HG03565 (cell line): ENCODE measurements around the gene SPDYE16.
"Not testable (repeated sequence)": the region's sequence is repeated elsewhere in the genome, so short reads cannot be mapped to it uniquely, and the experiment has no call there.

Experiments
- ATAC-seq: cut with Tn5 transposase; IDR thresholded peaks from one replicate; pipeline ENCODE4 v1.9.1; 2021; ENCODE audit warnings: mild to moderate bottlenecking, moderate library complexity; ENCODE audit not compliant: unreplicated experiment

Gene SPDYE16, protein sequence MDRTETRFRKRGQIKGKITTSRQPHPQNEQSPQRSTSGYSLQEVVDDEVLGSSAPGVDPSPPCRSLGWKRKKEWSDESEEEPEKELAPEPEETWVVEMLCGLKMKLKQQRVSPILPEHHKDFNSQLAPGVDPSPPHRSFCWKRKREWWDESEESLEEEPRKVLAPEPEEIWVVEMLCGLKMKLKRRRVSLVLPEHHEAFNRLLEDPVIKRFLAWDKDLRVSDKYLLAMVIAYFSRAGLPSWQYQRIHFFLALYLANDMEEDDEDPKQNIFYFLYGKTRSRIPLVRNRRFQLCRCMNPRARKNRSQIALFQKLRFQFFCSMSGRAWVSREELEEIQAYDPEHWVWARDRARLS

DNA sequence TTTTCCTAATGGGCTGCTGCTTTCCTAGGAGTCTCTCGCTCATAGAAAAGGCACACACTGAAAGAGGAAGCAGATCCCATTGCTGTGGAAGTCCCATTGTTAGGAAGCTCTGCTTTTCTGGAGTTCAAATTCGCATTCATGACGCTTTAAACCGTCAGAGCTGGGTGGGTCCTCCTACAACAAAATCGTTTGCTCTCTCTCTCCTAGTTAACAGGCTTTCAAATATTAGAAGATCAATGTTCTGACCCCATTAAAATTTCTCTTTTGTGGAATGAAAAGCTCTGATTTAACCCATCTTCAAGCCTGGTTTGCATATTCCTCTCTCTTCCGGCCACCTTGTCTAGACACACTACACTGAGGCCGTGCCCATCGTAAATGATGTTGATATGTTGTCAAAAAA is at the start of gene SPDYE16:
Gene SPDYE16 (minus strand): TSS at position 101 of the 400 bp plus-strand sequence. CDS start 1,838 bp downstream, outside the sequence.
- ATAC-seq = not testable (repeated sequence)

DNA sequence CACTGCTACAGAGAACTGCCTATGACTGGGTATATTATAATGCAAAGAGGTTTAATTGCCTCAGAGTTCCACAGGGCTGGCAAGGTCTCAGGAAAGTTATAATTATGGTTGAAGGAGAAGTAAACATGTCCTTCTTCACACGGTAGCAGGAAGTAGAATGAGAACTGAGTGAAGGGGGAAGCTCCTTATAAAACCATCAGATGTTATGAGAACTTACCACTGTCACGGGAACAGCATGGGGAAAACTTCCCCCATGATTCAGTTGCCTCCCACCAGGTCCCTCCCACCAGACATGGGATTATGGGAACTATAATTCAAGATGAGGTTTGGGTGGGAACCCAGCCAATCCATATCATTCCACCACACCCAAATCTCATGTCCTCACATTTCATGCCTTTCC is 49.6 kb upstream of the SPDYE16 start:
- not testable (repeated sequence) for ATAC-seq

DNA sequence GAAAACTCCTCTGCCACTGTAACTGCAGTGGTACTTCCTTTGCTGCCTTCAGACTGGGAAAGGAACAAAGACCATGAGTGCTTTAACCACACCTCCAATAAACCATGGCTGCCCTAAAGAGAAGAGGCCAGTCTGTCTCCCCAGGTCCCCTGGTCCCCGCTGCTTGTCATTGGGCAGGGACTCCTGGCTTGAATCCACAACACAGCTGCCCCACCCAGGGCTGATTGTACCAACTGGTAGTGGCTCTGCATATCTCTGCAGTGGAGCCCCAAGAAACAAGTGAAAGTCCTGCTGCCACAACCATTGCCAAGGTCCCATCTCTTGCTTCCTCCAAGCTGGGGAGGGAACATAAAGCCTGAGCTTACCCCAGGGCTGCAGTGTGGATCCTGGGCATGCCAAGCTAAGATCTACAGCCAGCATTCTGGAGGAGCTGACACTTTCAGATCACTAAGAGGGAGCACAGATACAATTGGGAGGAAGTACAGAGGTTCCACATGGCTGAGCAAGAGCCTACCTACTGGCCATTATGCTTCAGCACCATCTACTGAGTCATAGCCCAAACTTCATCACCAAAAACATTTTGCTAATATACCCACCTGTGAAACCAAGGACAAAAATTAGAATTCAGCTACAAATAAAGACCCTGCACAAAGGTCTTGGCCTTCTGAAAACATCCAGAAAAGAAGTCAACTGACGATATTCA is 48.7 kb upstream of the SPDYE16 start:
- peak; percentile 62 for ATAC-seq

DNA sequence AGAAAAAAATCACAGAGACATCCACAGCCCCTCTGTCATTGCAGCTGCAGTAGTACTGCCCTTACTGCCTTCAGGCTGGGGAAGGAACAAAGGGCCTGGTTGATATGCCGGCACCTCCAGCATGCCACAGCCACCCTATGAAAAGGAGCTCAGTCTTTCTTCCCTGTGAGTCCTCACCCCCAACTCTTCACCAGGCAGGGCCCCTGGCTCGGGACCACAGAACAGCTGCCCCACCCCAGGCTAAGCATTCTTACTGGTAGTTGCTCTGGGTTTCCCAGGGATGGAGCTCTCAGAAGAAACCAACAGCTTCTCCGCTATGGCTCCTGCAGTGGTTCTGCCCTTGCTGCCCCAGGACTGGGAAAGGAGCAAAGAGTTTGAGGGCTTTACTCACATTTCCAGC is 47.9 kb upstream of the SPDYE16 start:
- not testable (repeated sequence) for ATAC-seq

DNA sequence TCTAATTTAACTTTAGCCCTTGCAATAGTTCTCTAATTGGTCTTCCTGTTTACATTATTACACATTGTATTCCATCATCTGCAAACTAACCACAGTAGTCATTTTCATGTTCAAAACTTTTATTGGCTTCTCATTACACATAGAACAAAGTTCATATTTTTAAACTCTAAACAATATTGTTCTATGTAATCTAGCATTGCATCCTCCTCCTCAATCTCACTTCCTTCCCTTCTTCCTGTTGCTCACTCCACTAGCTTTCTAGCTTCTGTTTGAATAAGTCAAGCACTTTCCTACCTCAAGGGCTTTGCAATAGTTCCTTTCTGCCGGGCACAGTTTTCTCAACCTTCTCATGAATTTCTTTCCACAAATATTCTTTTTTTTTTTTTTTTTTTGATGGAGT is 45.5 kb upstream of the SPDYE16 start:
- ATAC-seq = peak; percentile 45

DNA sequence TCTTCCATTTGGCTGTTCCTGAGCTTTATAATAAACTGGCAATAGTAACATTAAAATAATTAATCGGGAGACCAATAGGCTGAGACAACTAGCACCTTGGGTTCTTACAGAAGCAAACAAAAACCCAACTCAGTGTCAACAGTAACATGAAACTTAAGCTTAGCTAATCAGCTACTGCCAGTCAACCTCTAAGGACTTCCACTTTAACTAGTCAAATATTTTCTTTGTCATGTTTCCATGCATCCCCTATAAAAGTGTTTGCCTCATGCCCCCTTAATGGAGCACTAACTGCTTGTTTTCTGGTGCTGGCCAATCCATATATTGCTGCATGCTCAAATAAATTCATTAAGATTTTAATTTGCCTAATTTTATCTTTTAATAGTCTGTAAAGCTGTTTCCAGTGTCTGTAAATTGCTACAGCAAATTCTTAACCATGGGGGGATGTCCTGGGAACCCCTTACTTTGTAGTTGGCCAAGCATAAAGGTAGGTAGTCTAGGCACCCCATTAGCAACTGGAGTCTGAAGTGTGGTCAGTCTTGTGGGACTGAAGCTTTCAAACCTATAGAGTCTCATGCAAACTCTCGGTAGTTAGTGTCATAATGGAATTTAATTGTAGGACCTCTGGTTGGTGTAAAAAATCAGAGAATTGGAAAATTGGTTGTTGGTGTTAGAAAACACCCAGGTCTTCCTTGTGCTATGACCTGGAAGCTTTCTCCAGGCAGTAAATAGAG is 43.7 kb upstream of the SPDYE16 start:
- ATAC-seq = not testable (repeated sequence)

DNA sequence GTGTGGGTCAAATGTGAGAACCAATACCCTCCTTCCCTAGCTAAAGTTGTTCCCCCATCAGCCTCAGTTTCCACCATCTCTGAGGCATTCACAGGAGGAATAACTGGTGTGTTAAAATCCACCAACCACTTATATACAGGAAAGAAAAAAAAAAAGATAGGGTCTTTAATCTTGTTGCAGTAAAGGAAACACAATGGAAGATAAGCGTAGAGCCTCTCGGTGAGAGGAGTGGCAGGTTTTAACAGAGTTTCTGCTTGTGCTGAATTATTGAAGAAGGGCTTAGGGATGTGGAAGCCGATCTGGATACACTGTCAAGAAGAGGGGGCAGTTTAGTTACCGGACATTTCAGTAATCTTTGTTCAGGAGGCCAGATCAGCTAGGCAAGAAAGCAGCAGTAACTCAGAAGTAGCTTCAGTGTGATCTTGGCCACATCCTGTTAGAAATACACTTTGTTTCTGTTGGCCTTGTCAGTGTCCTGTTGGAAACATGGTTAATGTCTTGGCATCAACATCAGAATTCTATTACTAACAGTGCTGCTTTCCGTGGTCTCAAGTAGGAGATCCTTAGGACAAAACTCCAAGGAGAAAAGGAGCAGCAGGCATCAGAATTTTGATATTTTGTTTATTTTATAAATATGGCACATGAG is 40.7 kb upstream of the SPDYE16 start:
- ATAC-seq = not testable (repeated sequence)

DNA sequence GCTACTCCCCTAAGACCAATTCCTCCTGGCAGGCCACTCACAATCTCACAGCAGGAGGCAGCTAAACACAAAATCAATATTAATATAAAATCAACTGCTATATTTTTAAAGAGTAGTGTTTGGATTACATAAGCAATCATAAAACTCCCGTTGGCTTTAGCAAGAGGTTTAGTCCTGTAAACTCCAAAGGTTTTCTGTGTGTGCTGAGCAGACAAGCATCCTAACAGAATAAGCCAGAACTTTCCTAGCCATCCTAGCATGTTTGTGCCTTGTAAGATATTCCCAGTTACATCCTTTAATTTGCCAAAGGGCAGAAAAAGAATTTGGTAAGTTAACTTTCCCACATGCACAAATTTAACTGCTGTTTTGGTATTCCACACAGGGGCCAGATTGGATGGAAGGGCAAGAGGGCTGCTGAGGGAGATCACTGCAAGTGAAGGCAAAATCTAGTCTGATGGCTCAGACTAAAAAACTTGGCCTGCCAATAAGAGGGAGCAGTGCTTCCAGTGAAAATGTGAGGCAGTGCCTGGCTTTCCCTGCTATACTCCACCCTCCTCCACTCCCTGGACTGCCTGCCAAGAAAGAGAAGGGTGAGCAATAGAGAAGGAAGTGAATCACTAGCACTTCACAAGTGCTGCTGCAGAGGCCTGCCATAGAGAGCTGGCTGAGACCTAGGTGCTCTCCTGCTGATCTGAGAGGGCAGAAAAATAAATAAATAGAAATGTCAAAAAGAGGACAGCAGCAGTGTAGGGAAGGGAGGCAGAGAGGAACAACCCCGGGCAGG is 39.9 kb upstream of the SPDYE16 start:
- ATAC-seq = not testable (repeated sequence)

DNA sequence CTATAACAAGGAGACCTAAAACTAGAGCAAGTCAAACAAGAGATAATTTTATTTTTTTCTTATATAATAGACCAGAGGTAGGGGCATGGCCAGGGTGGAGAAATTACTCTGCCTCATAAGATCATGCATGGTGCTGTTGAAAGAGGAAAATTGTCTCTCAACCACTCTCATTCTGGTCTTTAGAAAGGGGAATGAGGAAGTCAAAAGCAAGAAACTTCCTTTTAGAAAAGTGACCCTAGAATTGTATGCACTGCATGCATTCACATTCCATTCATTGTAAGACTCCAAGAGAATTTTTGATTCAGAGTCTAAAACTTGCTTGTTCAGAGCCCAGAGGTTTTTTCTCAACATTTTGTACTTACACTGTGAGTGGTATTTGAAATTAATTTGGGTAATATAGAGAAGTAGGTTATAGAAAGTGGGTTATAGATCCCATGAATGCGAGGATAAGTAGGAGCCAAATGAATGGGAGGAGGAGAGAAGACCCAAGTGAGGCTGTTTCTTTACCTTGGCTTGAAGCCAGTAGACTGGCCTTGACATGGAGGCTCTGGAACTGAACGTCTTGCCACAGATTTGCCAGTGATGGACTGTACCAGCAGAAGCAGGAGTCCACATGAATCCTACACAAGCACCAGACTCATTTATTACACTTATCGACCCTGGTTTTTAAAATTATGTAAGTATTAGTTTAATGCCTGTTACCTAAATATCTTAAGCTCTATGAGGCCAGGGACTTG is 33.0 kb upstream of the SPDYE16 start:
- ATAC-seq = not testable (repeated sequence)

DNA sequence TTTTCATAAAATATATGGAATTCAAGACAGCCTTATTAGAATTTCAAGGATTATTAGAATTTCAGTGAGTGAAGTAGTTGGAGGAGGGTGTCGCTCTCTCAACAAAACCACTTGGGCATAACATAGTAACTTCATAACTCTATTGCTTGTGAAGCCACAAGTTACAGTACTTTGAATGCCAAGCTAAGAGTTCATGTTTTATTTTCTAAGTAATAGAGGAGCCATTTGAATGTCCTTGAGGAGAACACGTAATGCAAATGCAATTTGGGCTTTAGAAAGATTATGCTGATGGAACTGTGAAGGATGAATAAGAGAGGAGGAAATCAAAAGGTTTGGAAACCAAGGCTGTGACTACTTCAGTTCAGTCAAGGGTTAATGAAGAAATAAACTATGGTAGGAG is 32.3 kb upstream of the SPDYE16 start:
- not testable (repeated sequence) for ATAC-seq

DNA sequence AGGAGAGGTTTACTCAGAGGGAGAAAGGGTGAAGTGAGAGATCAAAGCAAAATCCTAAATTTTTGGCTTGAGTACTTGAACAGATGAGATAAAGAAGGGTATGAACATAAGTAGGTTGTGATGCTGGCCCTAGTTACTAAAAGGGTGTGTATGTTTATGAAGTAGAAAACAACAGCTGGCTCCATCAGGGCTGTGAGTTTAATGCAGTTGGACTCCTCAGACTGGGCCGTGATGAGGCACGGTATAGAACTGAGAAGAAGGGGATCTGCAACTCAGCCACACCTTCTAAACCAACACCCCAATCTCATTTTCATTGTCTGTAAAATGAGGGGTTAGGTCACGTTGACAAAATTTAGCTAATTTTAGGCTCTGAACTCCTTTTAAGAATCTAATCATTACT is 29.2 kb upstream of the SPDYE16 start:
- ATAC-seq = not testable (repeated sequence)

DNA sequence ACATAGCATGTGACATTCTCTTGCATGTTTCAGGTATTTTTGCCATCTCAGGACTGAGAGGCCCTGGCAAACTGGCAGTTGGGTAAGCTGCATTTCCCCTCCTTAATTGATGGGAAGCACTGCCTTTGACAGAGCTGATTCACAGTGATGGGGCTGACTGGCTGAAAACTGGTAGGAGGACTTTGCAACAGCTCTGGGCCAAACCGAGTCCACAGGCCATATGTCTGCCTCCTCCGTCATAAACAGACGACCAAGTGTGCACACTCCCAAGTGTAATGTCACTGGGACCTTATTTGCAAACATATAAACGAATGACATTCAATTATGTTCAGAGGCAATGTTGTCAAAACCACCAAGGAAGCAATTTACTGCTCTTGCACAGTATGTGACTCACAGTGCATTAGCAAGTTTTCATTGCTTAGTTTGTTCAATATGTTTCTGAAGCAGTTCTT is 27.3 kb upstream of the SPDYE16 start:
- ATAC-seq = not testable (repeated sequence)

DNA sequence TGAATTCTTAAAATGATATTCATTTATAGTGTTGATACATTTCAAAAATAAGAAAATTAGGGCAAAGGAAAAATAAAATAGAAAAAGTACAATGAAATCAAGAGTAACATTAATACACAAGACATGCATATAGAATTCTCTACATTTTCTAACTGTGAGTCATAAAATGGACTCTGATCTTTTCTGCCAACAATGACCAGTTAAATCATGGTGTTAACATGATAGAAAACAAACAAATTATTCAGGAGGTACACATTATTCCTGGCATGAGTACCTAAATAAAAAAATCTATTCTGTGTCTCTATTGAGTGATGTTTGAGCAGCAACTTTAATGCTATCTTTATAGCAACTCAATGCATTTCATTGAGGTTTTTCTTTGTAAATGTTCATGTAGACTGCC is 25.6 kb upstream of the SPDYE16 start:
- not testable (repeated sequence) for ATAC-seq

DNA sequence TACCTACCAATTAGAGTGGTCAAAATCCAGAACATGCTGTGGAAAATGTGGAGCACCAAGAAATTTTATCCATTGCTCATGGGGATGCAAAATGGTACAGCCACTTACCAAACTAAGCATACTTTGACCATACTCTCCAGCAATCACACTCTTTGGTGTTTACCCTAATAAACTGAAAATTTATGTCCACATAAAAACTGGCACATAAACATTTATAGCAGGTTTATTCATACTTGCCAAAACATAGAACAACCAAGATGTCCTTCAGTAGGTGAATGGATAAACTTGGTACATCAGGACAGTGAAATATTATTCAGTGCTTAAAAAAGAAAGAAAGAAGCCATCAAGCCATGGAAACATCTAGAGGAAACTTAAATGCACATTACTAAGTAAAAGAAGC is 24.7 kb upstream of the SPDYE16 start:
- ATAC-seq = not testable (repeated sequence)

DNA sequence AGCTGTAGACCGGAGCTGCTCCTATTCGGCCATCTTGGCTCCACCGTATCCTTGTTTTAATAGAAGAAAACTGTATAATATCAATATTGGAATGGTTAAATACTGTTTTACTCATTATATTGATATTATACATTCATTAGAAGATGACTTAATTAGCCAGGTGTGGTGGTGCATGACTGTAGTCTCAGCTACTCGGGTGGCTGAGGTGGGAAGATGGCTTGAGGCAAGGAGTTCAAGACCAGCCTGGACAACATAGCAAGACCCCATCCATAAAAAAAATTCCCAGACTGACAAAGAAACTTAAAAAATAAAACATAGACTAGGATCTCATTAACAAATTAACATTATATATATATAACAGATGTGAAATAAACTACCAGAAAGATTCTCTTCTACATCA is 24.2 kb upstream of the SPDYE16 start:
- not testable (repeated sequence) for ATAC-seq

DNA sequence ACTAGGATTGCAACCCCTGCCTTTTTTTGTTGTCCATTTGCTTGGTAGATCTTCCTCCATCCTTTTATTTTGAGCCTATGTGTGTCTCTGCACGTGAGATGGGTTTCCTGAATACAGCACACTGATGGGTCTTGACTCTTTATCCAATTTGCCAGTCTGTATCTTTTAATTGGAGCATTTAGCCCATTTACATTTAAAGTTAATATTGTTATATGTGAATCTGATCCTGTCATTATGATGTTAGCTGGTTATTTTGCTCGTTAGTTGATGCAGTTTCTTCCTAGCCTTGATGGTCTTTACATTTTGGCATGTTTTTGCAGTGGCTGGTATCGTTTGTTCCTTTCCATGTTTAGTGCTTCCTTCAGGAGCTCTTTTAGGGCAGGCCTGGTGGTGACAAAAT is 21.9 kb upstream of the SPDYE16 start:
- ATAC-seq = not testable (repeated sequence)

DNA sequence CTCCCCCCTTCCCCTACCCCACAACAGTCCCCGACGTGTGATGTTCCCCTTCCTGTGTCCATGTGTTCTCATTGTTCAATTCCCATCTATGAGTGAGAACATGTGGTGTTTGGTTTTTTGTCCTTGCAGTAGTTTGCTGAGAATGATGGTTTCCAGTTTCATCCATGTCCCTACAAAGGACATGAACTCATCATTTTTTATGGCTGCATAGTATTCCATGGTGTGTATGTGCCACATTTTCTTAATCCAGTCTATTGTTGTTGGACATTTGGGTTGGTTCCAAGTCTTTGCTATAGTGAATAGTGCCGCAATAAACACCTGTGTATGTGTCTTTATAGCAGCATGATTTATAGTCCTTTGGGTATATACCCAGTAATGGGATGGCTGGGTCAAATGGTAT is 18.2 kb upstream of the SPDYE16 start:
- not testable (repeated sequence) for ATAC-seq

DNA sequence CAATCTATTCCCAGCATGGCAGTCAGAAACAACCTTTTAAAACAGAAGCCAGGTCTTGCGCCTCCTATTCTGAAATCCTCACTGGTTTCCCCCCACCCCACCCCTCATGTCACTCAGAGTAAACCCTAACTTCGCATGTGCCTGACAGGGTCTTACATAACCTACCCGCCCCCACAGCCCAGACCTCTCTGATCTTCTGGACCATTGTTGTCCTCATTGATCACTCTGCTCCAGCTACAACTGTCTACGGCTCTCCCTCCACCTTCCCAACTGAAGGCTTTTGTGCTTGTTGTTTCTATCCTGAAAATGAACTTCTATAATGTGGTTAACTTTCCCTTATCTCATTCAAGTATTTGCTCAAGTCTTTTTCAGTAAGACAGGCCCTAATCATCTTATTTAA is 17.1 kb upstream of the SPDYE16 start:
- not testable (repeated sequence) for ATAC-seq

DNA sequence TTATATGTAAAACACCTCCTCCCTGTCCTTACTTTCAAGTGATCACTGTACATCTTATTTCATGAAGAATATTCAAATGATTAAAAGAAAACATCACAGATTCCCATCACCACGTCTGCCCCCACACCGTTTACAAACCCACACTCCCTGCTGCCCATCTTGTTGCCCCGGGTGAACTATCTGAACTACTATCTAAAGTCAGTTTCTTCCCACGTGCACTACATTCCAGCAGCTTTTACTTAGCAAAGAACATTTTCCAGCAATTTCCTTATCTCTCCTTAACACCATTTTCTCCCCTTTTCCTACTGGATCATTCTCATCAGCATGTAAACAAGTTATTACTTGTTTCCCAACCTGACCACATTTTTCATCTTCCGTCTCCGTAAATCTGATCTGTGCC is 16.6 kb upstream of the SPDYE16 start:
- not testable (repeated sequence) for ATAC-seq
